A549 (cell line): ENCODE data around the gene MYOG.

Experiments
- CTCF ChIP-seq: fragments of >200 bp; sonication (Bioruptor Twin); formaldehyde crosslinking; IDR thresholded peaks from 3 replicates; pipeline ENCODE4 v1.5.1; 2016
- E2F6 ChIP-seq: IDR thresholded peaks from 2 replicates; pipeline ENCODE4 v1.6.1; 2012; ENCODE audit warnings: low read depth, borderline replicate concordance
- EHMT2 ChIP-seq: fragments of 200-600 bp; sonication (generic); IDR thresholded peaks from 2 replicates; pipeline ENCODE4 v1.6.1; 2016; ENCODE audit warnings: antibody characterized with exemption, low read depth, mild to moderate bottlenecking, moderate library complexity
- ESRRA ChIP-seq: fragments of 150-350 bp; IDR thresholded peaks from 2 replicates; pipeline ENCODE4 v1.6.1; 2014; ENCODE audit warnings: mild to moderate bottlenecking, low read length, borderline replicate concordance
- HDAC2 ChIP-seq: fragments of 200-600 bp; sonication (generic); IDR thresholded peaks from 2 replicates; pipeline ENCODE4 v1.6.1; 2016
- HES2 ChIP-seq: fragments of >200 bp; sonication (Bioruptor Twin); formaldehyde crosslinking; IDR thresholded peaks from 2 replicates; pipeline ENCODE4 v1.6.1; 2016
- HMGXB4 ChIP-seq: fragments of 250-450 bp; sonication (Bioruptor Pico); IDR thresholded peaks from 2 replicates; pipeline ENCODE4 v1.5.0; 2021; ENCODE audit warnings: mild to moderate bottlenecking, moderate library complexity, borderline replicate concordance
- HOXB5 ChIP-seq: fragments of 250-450 bp; sonication (Bioruptor Pico); IDR thresholded peaks from 2 replicates; pipeline ENCODE4 v1.5.0; 2020; ENCODE audit warnings: mild to moderate bottlenecking, moderate library complexity
- PBX3 ChIP-seq: IDR thresholded peaks from 2 replicates; pipeline ENCODE4 v1.6.1; 2012
- POLR2A ChIP-seq: IDR thresholded peaks from 2 replicates; pipeline ENCODE4 v1.6.1; 2012; ENCODE audit warnings: mild to moderate bottlenecking, low read length
- RAD21 ChIP-seq, 2 experiments: fragments of >200 bp in 1 of 2; sonication (Bioruptor Twin) in 1 of 2; formaldehyde crosslinking in 1 of 2; IDR thresholded peaks in 1 of 2; conservative IDR thresholded peaks in 1 of 2; 2 replicates in 1 of 2; 3 replicates in 1 of 2; pipeline ENCODE4 v1.6.1; 2012 to 2018; ENCODE audit warnings: inconsistent platforms in 1 of 2
- RFX5 ChIP-seq: fragments of 450-650 bp; IDR thresholded peaks from 2 replicates; pipeline ENCODE4 v1.7.1; 2014; ENCODE audit warnings: antibody characterized with exemption, mild to moderate bottlenecking, moderate library complexity
- RNF2 ChIP-seq: fragments of 200-600 bp; sonication (generic); IDR thresholded peaks from 2 replicates; pipeline ENCODE4 v1.6.1; 2016; ENCODE audit warnings: low read depth, mild to moderate bottlenecking, antibody characterized with exemption, moderate library complexity, borderline replicate concordance
- ZFP36 ChIP-seq: fragments of 450-650 bp; IDR thresholded peaks from 2 replicates; pipeline ENCODE4 v1.6.1; 2014; ENCODE audit warnings: borderline replicate concordance; ENCODE audit not compliant: partially characterized antibody

- TF ChIP-seq CTCF (no peak), ESRRA (no peak), ZFP36 (no peak), HES2 (no peak), RAD21 (conservative IDR thresholded peaks at IDR 0.05 in 1 of 2, IDR thresholded peaks at IDR 0.05 in 1 of 2) (no peak), RFX5 (no peak), E2F6 (no peak), HOXB5 (CRISPR knock-in tag) (no peak), POLR2A (no peak), RNF2 (no peak), HDAC2 (no peak), EHMT2 (no peak), PBX3 (no peak), HMGXB4 (no peak)
Observed at GRCh38 chr1:203072002-203072602, 13.7 kb downstream of the MYOG start.
